Left ventricle myocardium inferior (tissue), 1 donor: Measurements from ENCODE around the gene FAM53A. TPM values are rescaled to one million over a fixed set of nuclear protein-coding genes. Genes with fewer than 3 reads are reported as not detected.

Experiments used
- DNase-seq: peaks from one replicate; pipeline ENCODE4 v3.0.0-alpha.2; 2020
- H3K27ac ChIP-seq: fragments of 200-600 bp; replicated peaks from 2 replicates; pipeline ENCODE4 v1.8.0; 2021
- H3K27me3 ChIP-seq: fragments of 200-600 bp; 2 replicates; pipeline ENCODE4 v1.8.0; 2021; ENCODE audit warnings: low read depth
- H3K36me3 ChIP-seq: fragments of 200-600 bp; 2 replicates; pipeline ENCODE4 v1.8.0; 2021
- H3K4me1 ChIP-seq: fragments of 200-600 bp; 2 replicates; pipeline ENCODE4 v1.8.0; 2021
- H3K4me3 ChIP-seq: fragments of 200-600 bp; 2 replicates; pipeline ENCODE4 v1.8.0; 2021; ENCODE audit warnings: mild to moderate bottlenecking, moderate library complexity
- H3K9me3 ChIP-seq: fragments of 200-600 bp; replicated peaks from 2 replicates; pipeline ENCODE4 v1.8.0; 2021
- intact Hi-C: fragments of 100-400 bp; cut with micrococcal nuclease; formaldehyde crosslinking; loops from one replicate; pipeline ENCODE4 v1.11.0; 2022
- total RNA-seq: library from RNA; stranded (reverse); fragmentation: NEBNext Ultra II Directional; extraction: Animal tissue kit (Norgen Biotek cat#: 25700); gene quantifications from one replicate; pipeline ENCODE4 v1.2.1, GENCODE V29; 2021
- TF ChIP-seq, protein P1 (sequence below): fragments of 200-600 bp; IDR thresholded peaks from 2 replicates; pipeline ENCODE4 v1.8.0; 2021; ENCODE audit warnings: antibody characterized with exemption, mild to moderate bottlenecking, borderline replicate concordance
- donor health status: DM: no; HTN: yes; CAD: no; lungs with severe emphysema.

The FAM53A gene
- total RNA-seq, 1 donor from 2014 or later, result 0.71 TPM

DNA sequence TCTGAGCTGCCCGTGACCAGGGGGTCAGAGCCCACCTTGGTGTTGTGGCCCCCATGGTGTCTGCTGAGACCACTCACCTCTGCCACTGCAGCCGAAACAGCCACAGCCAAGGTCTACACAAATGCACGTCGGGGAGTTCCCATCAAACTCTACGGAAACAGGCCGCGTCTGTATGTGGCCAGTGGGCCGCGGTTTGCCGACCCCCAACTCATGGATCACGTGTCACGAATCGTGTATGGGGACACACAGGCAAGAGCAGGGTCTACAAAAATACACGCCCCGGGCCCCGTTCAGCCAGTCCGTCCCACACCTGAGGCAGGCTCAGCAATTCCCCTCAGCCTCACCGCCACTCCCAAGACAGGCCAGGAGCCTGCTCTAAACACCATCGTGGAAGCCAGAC is 53.8 kb downstream of the FAM53A start:
- no peaks in the 10 kb centered on the region for H3K36me3 ChIP-seq
- H3K4me1 ChIP-seq, result peaks cover 9% of the 10 kb centered on the region
- DNase-seq, result no peak
- TF ChIP-seq, protein P1, sequence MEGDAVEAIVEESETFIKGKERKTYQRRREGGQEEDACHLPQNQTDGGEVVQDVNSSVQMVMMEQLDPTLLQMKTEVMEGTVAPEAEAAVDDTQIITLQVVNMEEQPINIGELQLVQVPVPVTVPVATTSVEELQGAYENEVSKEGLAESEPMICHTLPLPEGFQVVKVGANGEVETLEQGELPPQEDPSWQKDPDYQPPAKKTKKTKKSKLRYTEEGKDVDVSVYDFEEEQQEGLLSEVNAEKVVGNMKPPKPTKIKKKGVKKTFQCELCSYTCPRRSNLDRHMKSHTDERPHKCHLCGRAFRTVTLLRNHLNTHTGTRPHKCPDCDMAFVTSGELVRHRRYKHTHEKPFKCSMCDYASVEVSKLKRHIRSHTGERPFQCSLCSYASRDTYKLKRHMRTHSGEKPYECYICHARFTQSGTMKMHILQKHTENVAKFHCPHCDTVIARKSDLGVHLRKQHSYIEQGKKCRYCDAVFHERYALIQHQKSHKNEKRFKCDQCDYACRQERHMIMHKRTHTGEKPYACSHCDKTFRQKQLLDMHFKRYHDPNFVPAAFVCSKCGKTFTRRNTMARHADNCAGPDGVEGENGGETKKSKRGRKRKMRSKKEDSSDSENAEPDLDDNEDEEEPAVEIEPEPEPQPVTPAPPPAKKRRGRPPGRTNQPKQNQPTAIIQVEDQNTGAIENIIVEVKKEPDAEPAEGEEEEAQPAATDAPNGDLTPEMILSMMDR, result no peak
- peaks cover 4% of the 10 kb centered on the region for H3K9me3 ChIP-seq
- intact Hi-C loops, result loop anchor here (10.0 kb wide), 1 partner anchor 275 kb away; no protein-coding TSS in a partner anchor
- no peak overlapping the region for H3K27ac ChIP-seq
- no peak overlapping the region for H3K4me3 ChIP-seq
- peaks cover 7% of the 10 kb centered on the region for H3K27me3 ChIP-seq

GRCh38 chr4:1629699-1630083 is 54.4 kb downstream of the FAM53A start:
- peaks cover 7% of the 10 kb centered on the region for H3K27me3 ChIP-seq
- peaks cover under 1% of the 10 kb centered on the region for H3K9me3 ChIP-seq
- no peaks in the 10 kb centered on the region for H3K36me3 ChIP-seq
- no peak overlapping the region for H3K27ac ChIP-seq
- intact Hi-C loops, result loop anchor here (10.0 kb wide), 1 partner anchor 275 kb away; no protein-coding TSS in a partner anchor
- no peak overlapping the region for H3K4me3 ChIP-seq
- H3K4me1 ChIP-seq, result peaks cover 9% of the 10 kb centered on the region
- no peak for DNase-seq
- TF ChIP-seq, protein P1, result no peak

DNA sequence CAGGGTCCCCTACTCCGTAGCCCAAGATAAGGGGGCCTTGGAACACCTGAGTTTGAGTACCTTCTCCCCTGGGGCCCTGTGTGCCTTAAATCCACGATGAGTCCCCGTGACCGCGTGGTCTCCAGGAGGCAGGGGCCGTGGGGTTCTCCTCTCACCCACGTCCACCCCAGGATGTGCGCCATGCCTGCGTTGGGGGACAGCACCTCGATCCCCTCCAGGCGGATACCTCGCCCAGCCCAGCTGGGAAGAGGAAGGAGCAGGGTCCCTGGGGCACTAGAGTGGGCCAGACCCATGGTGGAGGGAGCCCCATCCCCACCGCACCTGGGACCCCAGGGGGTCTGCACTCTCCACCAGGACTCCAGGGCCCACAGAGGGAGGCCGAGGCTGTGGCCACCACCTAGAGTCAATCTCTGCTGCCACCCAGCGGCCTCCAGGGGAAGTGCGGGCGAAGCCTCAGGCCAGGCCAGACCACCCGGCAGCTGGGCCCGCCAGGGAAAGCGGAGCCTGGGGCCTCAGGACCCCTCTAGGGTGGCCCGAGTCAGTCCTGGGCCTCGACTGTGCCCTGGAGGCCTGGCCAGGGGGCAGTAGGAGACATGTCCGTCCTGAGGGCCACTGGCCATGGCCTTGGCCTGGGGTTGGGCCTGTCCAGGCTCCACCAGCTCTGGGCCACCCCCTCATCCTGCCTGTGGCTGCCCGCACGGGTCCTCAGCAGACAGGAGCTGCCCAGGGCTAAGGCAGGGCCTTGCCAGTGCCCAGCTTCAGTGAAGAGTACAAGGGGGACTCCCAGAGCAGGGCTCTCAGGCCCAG is 55.0 kb downstream of the FAM53A start:
- TF ChIP-seq, protein P1, result peak; percentile 99
- no peaks in the 10 kb centered on the region for H3K9me3 ChIP-seq
- intact Hi-C loops, result no loop called here

DNA sequence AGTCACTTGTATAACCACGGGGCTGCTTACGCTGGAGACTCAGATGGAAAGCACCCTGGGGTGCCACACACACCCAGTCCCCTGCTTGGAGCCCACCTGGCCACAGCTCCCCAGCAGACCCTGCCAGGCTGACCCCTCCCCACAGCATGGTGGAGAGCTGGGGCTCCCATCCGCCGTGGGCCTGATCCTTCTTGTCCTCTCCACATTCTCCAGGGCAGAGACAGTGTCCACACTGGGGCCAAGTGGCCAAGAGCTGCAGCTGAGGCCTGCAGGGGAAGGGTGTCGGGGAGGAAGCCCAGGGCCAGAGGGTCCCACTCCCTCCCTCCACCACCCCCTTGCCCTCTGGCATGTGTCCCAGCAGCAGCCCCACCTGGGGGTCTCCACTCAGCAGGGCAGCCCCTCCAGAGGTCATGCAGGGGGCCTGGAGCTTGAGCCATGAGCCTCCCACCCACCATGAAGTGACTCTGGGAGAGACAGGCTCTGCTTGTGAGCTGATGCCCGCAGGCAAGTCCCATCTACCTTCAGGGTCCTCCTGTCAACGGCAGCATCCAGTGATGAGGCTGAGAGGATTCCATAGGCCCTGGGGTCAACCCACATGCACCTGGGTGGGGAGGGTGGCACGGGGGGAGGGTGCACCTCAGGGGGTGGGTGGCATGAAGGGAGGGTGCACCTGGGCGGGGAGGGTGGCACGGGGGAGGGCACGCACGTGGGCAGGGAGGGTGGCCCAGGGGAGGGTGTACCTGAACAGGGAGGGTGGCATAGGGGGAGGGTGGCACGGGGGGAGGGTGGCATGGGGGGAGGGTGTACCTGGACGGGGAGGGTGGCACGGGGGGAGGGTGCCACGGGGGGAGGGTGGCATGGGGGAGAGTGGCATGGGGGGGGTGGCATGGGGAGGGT is 56.4 kb downstream of the FAM53A start:
- Histone ChIP-seq H3K36me3 (no peaks in the 10 kb centered on the region), H3K4me3 (no peak overlapping the region), H3K9me3 (no peaks in the 10 kb centered on the region), H3K27ac (no peak overlapping the region), H3K27me3 (no peaks in the 10 kb centered on the region), H3K4me1 (peaks cover 9% of the 10 kb centered on the region)
- intact Hi-C loops, result no loop called here
- DNase-seq, result no peak
- TF ChIP-seq, protein P1, result no peak

More for the DNA sequence above, 55.0 kb downstream of the FAM53A start:
- peaks cover 9% of the 10 kb centered on the region for H3K4me1 ChIP-seq
- peak; percentile 56 for DNase-seq
- no peak overlapping the region for H3K27ac ChIP-seq
- no peaks in the 10 kb centered on the region for H3K36me3 ChIP-seq
- H3K4me3 ChIP-seq, result no peak overlapping the region
- H3K27me3 ChIP-seq, result peaks cover 3% of the 10 kb centered on the region

GRCh38 chr4:1626941-1627340 is 57.2 kb downstream of the FAM53A start:
- Histone ChIP-seq H3K4me3 (no peak overlapping the region), H3K4me1 (peaks cover 5% of the 10 kb centered on the region), H3K27me3 (no peaks in the 10 kb centered on the region), H3K9me3 (no peaks in the 10 kb centered on the region), H3K27ac (no peak overlapping the region), H3K36me3 (no peaks in the 10 kb centered on the region)
- intact Hi-C loops, result no loop called here
- TF ChIP-seq, protein P1, result no peak
- DNase-seq, result no peak
